Neural cell (in vitro differentiated cells): ENCODE measurements around the gene DUSP22.

Source experiments
- CTCF ChIP-seq: fragments of 450-650 bp; IDR thresholded peaks from 2 replicates; pipeline ENCODE4 v1.5.1; 2014; ENCODE audit warnings: antibody characterized with exemption, mild to moderate bottlenecking, moderate library complexity; ENCODE audit not compliant: poor library complexity, severe bottlenecking
- EP300 ChIP-seq: fragments of 450-650 bp; conservative IDR thresholded peaks from 2 replicates; pipeline ENCODE4 v1.6.1; 2014; ENCODE audit warnings: antibody characterized with exemption, mild to moderate bottlenecking, moderate library complexity; ENCODE audit not compliant: poor library complexity, severe bottlenecking
- EZH2 ChIP-seq: fragments of 200-600, 300-800 bp; shearing (Covaris generic), sonication (generic); IDR thresholded peaks from 2 replicates; pipeline ENCODE4 v1.6.1; 2014; ENCODE audit warnings: antibody characterized with exemption, low read length, borderline replicate concordance, mild to moderate bottlenecking; ENCODE audit not compliant: insufficient read depth, poor library complexity, severe bottlenecking
- MXI1 ChIP-seq: fragments of 450-650 bp; conservative IDR thresholded peaks from 2 replicates; pipeline ENCODE4 v1.6.1; 2014; ENCODE audit warnings: antibody characterized with exemption, mild to moderate bottlenecking; ENCODE audit not compliant: poor library complexity, severe bottlenecking
- POLR2AphosphoS5 ChIP-seq: IDR thresholded peaks from 2 replicates; pipeline ENCODE4 v1.6.1; 2012
- RAD21 ChIP-seq: fragments of 450-650 bp; conservative IDR thresholded peaks from 2 replicates; pipeline ENCODE4 v1.6.1; 2014; ENCODE audit warnings: antibody characterized with exemption, mild to moderate bottlenecking, moderate library complexity
- REST ChIP-seq: IDR thresholded peaks from 2 replicates; pipeline ENCODE4 v1.6.1; 2012; ENCODE audit warnings: borderline replicate concordance
- SMC3 ChIP-seq: fragments of 450-650 bp; conservative IDR thresholded peaks from 2 replicates; pipeline ENCODE4 v1.6.1; 2014; ENCODE audit warnings: antibody characterized with exemption, mild to moderate bottlenecking, moderate library complexity; ENCODE audit not compliant: poor library complexity
- TAF1 ChIP-seq: IDR thresholded peaks from 2 replicates; pipeline ENCODE4 v1.6.1; 2012; ENCODE audit warnings: low read depth

GRCh38 chr6:361411-362132 is 69.3 kb downstream of the DUSP22 start:
- TF ChIP-seq EP300, result no peak
- TF ChIP-seq EZH2, result no peak
- TF ChIP-seq RAD21, result no peak
- no peak for TF ChIP-seq REST
- TF ChIP-seq CTCF, result no peak
- TF ChIP-seq POLR2AphosphoS5, result no peak
- TF ChIP-seq TAF1, result no peak
- no peak for TF ChIP-seq MXI1
- no peak for TF ChIP-seq SMC3
